K562 (cell line): ENCODE measurements around the gene MEIOB. TPM values are rescaled to one million over a fixed set of nuclear protein-coding genes. Genes with fewer than 3 reads are reported as not detected.

Source experiments
- CHD2 ChIP-seq: IDR thresholded peaks from 2 replicates; pipeline ENCODE4 v1.6.1; 2011; ENCODE audit warnings: low read depth, low read length
- CSDE1 ChIP-seq, 2 experiments: fragments of 450-650 bp; IDR thresholded peaks; 2 replicates each; pipeline ENCODE4 v1.6.1; 2016; ENCODE audit warnings: mild to moderate bottlenecking in 1 of 2
- HIVEP1 ChIP-seq: fragments of 250-450 bp; sonication (Bioruptor Pico); IDR thresholded peaks from 2 replicates; pipeline ENCODE4 v1.4.0; 2020; ENCODE audit warnings: mild to moderate bottlenecking
- NR1H2 ChIP-seq: sonication (generic); formaldehyde crosslinking; IDR thresholded peaks from 2 replicates; pipeline ENCODE4 v1.4.0; 2020; ENCODE audit warnings: mild to moderate bottlenecking, missing genetic modification reagents
- PCBP1 ChIP-seq: fragments of 200-400 bp; formaldehyde crosslinking; IDR thresholded peaks from 2 replicates; pipeline ENCODE4 v1.6.1; 2018; ENCODE audit warnings: mild to moderate bottlenecking, low read depth, low read length; ENCODE audit not compliant: poor library complexity, severe bottlenecking
- PHF8 ChIP-seq: fragments of 200-600 bp; sonication (generic); IDR thresholded peaks from 2 replicates; pipeline ENCODE4 v1.6.1; 2012; ENCODE audit warnings: mixed run types, mild to moderate bottlenecking, inconsistent platforms, low read length, moderate library complexity, borderline replicate concordance
- TCF7 ChIP-seq: sonication (generic); IDR thresholded peaks from 2 replicates; pipeline ENCODE4 v1.6.1; 2016; ENCODE audit warnings: antibody characterized with exemption, borderline replicate concordance
- XRCC5 ChIP-seq: fragments of 200-400 bp; formaldehyde crosslinking; IDR thresholded peaks from 2 replicates; pipeline ENCODE4 v1.6.1; 2017; ENCODE audit warnings: low read depth, mild to moderate bottlenecking, low read length
- polyA plus RNA-seq, 8 experiments: library from polyadenylated mRNA; depleted of rRNA in 4 of 8; stranded (reverse) in 5 of 8; unstranded in 3 of 8; fragments of >200 nt; fragmentation: Nextera tagmentation in 2 of 8; fragmentation: Illumina TruSeq in 1 of 8; extraction: Ambion mirVana in 2 of 8; extraction: Trizol in 1 of 8; gene quantifications; 2 replicates each; pipeline versions ENCODE4 v1.2.1 to v1.2.3, GENCODE V29; 2011 to 2014; ENCODE audit warnings: inconsistent platforms in 1 of 8, missing spikeins in 1 of 8
- total RNA-seq, 7 experiments: library from RNA; depleted of rRNA in 6 of 7; stranded (reverse); fragments of >200 nt in 6 of 7; fragmentation: Illumina TruSeq in 2 of 7; extraction: Trizol in 2 of 7; gene quantifications; 2 replicates each; pipeline versions ENCODE4 v1.2.1 to v1.2.3, GENCODE V29; 2011 to 2021; ENCODE audit warnings: low replicate concordance in 1 of 7
- TF ChIP-seq, protein P1 (sequence below), 2 experiments: fragments of 450-650 bp; formaldehyde crosslinking in 1 of 2; IDR thresholded peaks; 2 replicates each; pipeline versions ENCODE4 v1.4.0 to v1.6.1; 2014 to 2020; ENCODE audit warnings: mild to moderate bottlenecking in 2 of 2, borderline replicate concordance in 1 of 2, low read depth in 1 of 2
- TF ChIP-seq, protein P2 (sequence below): fragments of 250-450 bp; sonication (Bioruptor Pico); IDR thresholded peaks from 2 replicates; pipeline ENCODE4 v1.4.0; 2020
- TF ChIP-seq, protein P3 (sequence below): fragments of 250-450 bp; sonication (Bioruptor Pico); IDR thresholded peaks from 2 replicates; pipeline ENCODE4 v1.5.0; 2021; ENCODE audit warnings: mild to moderate bottlenecking, borderline replicate concordance

MEIOB gene
- total and polyA plus RNA-seq, 9 of the 15 experiments (the other 6 are each of a cell fraction or from before 2014, with no cell fraction given), result 25.4 to 203 (median 97.6) TPM

DNA sequence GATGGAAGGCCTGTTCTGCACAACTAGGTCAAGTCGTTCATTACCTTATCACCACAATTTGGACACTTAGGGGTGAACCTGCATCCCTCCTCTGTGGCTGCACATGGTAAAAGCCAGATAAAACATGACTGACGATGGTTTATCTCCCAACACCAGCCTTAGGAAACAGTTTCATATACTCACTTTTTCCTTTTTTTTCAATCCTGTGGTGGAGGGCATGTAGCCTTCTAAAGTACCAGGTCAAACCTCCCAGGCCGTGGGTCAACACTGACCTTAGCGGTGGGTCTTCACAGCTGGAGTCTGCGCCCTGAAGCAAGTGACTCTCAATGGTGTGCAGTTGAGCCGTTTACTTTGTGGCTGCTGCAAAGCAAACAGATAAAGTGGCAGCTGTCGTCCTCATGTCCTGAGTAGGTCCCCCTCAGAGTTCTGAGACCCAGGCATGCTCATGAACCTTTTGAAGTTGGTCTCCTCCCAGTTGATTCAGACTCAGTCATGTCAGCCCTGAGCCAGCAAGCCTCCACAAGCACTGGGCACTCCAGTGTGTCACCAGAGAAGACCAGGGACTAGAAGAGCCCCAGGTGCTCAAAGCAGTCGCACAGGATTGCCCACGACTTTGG lies 39.0 kb downstream of the MEIOB start (continued):
- TF ChIP-seq, protein P1, sequence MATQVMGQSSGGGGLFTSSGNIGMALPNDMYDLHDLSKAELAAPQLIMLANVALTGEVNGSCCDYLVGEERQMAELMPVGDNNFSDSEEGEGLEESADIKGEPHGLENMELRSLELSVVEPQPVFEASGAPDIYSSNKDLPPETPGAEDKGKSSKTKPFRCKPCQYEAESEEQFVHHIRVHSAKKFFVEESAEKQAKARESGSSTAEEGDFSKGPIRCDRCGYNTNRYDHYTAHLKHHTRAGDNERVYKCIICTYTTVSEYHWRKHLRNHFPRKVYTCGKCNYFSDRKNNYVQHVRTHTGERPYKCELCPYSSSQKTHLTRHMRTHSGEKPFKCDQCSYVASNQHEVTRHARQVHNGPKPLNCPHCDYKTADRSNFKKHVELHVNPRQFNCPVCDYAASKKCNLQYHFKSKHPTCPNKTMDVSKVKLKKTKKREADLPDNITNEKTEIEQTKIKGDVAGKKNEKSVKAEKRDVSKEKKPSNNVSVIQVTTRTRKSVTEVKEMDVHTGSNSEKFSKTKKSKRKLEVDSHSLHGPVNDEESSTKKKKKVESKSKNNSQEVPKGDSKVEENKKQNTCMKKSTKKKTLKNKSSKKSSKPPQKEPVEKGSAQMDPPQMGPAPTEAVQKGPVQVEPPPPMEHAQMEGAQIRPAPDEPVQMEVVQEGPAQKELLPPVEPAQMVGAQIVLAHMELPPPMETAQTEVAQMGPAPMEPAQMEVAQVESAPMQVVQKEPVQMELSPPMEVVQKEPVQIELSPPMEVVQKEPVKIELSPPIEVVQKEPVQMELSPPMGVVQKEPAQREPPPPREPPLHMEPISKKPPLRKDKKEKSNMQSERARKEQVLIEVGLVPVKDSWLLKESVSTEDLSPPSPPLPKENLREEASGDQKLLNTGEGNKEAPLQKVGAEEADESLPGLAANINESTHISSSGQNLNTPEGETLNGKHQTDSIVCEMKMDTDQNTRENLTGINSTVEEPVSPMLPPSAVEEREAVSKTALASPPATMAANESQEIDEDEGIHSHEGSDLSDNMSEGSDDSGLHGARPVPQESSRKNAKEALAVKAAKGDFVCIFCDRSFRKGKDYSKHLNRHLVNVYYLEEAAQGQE (IDR thresholded peaks at IDR 0.05; ENCODE audit: borderline replicate concordance), result 0 out of 2 replicates have a peak, but pooled peaks have one; percentile 8
- TF ChIP-seq, protein P1 (CRISPR knock-in tag; IDR thresholded peaks at IDR 0.05; ENCODE audit: low read depth), result no peak
- peak; percentile 62; the same call in 1 of the 2 replicates for TF ChIP-seq TCF7
- TF ChIP-seq PCBP1, result no peak
- no peak for TF ChIP-seq CHD2
- TF ChIP-seq, protein P2, sequence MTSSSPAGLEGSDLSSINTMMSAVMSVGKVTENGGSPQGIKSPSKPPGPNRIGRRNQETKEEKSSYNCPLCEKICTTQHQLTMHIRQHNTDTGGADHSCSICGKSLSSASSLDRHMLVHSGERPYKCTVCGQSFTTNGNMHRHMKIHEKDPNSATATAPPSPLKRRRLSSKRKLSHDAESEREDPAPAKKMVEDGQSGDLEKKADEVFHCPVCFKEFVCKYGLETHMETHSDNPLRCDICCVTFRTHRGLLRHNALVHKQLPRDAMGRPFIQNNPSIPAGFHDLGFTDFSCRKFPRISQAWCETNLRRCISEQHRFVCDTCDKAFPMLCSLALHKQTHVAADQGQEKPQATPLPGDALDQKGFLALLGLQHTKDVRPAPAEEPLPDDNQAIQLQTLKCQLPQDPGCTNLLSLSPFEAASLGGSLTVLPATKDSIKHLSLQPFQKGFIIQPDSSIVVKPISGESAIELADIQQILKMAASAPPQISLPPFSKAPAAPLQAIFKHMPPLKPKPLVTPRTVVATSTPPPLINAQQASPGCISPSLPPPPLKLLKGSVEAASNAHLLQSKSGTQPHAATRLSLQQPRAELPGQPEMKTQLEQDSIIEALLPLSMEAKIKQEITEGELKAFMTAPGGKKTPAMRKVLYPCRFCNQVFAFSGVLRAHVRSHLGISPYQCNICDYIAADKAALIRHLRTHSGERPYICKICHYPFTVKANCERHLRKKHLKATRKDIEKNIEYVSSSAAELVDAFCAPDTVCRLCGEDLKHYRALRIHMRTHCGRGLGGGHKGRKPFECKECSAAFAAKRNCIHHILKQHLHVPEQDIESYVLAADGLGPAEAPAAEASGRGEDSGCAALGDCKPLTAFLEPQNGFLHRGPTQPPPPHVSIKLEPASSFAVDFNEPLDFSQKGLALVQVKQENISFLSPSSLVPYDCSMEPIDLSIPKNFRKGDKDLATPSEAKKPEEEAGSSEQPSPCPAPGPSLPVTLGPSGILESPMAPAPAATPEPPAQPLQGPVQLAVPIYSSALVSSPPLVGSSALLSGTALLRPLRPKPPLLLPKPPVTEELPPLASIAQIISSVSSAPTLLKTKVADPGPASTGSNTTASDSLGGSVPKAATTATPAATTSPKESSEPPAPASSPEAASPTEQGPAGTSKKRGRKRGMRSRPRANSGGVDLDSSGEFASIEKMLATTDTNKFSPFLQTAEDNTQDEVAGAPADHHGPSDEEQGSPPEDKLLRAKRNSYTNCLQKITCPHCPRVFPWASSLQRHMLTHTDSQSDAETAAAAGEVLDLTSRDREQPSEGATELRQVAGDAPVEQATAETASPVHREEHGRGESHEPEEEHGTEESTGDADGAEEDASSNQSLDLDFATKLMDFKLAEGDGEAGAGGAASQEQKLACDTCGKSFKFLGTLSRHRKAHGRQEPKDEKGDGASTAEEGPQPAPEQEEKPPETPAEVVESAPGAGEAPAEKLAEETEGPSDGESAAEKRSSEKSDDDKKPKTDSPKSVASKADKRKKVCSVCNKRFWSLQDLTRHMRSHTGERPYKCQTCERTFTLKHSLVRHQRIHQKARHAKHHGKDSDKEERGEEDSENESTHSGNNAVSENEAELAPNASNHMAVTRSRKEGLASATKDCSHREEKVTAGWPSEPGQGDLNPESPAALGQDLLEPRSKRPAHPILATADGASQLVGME (CRISPR knock-in tag), result no peak
- TF ChIP-seq NR1H2, result no peak
- TF ChIP-seq, protein P3, sequence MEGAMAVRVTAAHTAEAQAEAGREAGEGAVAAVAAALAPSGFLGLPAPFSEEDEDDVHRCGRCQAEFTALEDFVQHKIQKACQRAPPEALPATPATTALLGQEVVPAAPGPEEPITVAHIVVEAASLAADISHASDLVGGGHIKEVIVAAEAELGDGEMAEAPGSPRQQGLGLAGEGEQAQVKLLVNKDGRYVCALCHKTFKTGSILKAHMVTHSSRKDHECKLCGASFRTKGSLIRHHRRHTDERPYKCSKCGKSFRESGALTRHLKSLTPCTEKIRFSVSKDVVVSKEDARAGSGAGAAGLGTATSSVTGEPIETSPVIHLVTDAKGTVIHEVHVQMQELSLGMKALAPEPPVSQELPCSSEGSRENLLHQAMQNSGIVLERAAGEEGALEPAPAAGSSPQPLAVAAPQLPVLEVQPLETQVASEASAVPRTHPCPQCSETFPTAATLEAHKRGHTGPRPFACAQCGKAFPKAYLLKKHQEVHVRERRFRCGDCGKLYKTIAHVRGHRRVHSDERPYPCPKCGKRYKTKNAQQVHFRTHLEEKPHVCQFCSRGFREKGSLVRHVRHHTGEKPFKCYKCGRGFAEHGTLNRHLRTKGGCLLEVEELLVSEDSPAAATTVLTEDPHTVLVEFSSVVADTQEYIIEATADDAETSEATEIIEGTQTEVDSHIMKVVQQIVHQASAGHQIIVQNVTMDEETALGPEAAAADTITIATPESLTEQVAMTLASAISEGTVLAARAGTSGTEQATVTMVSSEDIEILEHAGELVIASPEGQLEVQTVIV (CRISPR knock-in tag), result no peak
- TF ChIP-seq CSDE1 (IDR thresholded peaks at IDR 0.05), result peak in 1 of 2 experiments; percentile 4; a peak in 1 of 4 replicates
- TF ChIP-seq HIVEP1 (CRISPR knock-in tag), result no peak
- TF ChIP-seq PHF8, result no peak
- peak; percentile 75 for TF ChIP-seq XRCC5
